K562 (cell line): ENCODE results near the gene CHRNA9. TPM values are rescaled to one million over a fixed set of nuclear protein-coding genes. Genes with fewer than 3 reads are reported as not detected.

Experiments used
- CBFB ChIP-seq: sonication (generic); formaldehyde crosslinking; IDR thresholded peaks from 2 replicates; pipeline ENCODE4 v1.4.0; 2020; ENCODE audit warnings: mild to moderate bottlenecking, missing genetic modification reagents
- CEBPB ChIP-seq: fragments of 450-650 bp; IDR thresholded peaks from 2 replicates; pipeline ENCODE4 v1.6.1; 2016; ENCODE audit warnings: missing genetic modification characterization, missing compliant biosample characterization
- CREM ChIP-seq: IDR thresholded peaks from 2 replicates; pipeline ENCODE4 v1.6.1; 2014; ENCODE audit warnings: antibody characterized with exemption, low read depth
- DNMT1 ChIP-seq: fragments of 450-650 bp; IDR thresholded peaks from 2 replicates; pipeline ENCODE4 v1.6.1; 2016; ENCODE audit warnings: antibody characterized with exemption, mild to moderate bottlenecking
- ELF4 ChIP-seq: fragments of 450-650 bp; formaldehyde crosslinking; IDR thresholded peaks from 2 replicates; pipeline ENCODE4 v1.4.0; 2022; ENCODE audit warnings: missing genetic modification characterization
- JUND ChIP-seq, 2 experiments: IDR thresholded peaks; 2 replicates in 1 of 2; 3 replicates in 1 of 2; pipeline ENCODE4 v1.6.1; 2011; ENCODE audit warnings: borderline replicate concordance in 2 of 2, low read depth in 2 of 2, low read length in 2 of 2, improper control_type of control experiment in 1 of 2, missing biosample characterization in 1 of 2, missing genetic modification characterization in 1 of 2, missing genetic modification reagents in 1 of 2
- MAZ ChIP-seq, 2 experiments: fragments of 450-650 bp in 1 of 2; sonication (generic) in 1 of 2; formaldehyde crosslinking; IDR thresholded peaks in 1 of 2; conservative IDR thresholded peaks in 1 of 2; 2 replicates each; pipeline versions ENCODE4 v1.4.0 to v1.5.0; 2020; ENCODE audit warnings: mild to moderate bottlenecking in 1 of 2, missing genetic modification reagents in 1 of 2
- PHB2 ChIP-seq: fragments of 450-650 bp; IDR thresholded peaks from 2 replicates; pipeline ENCODE4 v1.6.1; 2017; ENCODE audit warnings: low read depth
- SPI1 ChIP-seq: IDR thresholded peaks from 2 replicates; pipeline ENCODE4 v1.6.1; 2011; ENCODE audit warnings: low read depth, low read length, control low read depth, borderline replicate concordance
- ZEB2 ChIP-seq: fragments of 450-650 bp; IDR thresholded peaks from 2 replicates; pipeline ENCODE4 v1.6.1; 2016
- ZNF143 ChIP-seq: sonication (generic); formaldehyde crosslinking; IDR thresholded peaks from 2 replicates; pipeline ENCODE4 v1.9.0; 2022; ENCODE audit warnings: mild to moderate bottlenecking, missing genetic modification reagents
- ZNF239 ChIP-seq: fragments of 250-450 bp; sonication (Bioruptor Pico); IDR thresholded peaks from 2 replicates; pipeline ENCODE4 v1.4.0; 2020; ENCODE audit warnings: mild to moderate bottlenecking
- ZNF274 ChIP-seq: IDR thresholded peaks from 2 replicates; pipeline ENCODE4 v1.6.1; 2011; ENCODE audit warnings: low read depth, mild to moderate bottlenecking, low read length, moderate library complexity, borderline replicate concordance
- ZNF384 ChIP-seq: IDR thresholded peaks from 2 replicates; pipeline ENCODE4 v1.6.1; 2012; ENCODE audit warnings: low read depth, low read length, improper control_type of control experiment
- polyA plus RNA-seq, 8 experiments: library from polyadenylated mRNA; depleted of rRNA in 4 of 8; stranded (reverse) in 5 of 8; unstranded in 3 of 8; fragments of >200 nt; fragmentation: Nextera tagmentation in 2 of 8; fragmentation: Illumina TruSeq in 1 of 8; extraction: Ambion mirVana in 2 of 8; extraction: Trizol in 1 of 8; gene quantifications; 2 replicates each; pipeline versions ENCODE4 v1.2.1 to v1.2.3, GENCODE V29; 2011 to 2014; ENCODE audit warnings: inconsistent platforms in 1 of 8, missing spikeins in 1 of 8
- total RNA-seq, 7 experiments: library from RNA; depleted of rRNA in 6 of 7; stranded (reverse); fragments of >200 nt in 6 of 7; fragmentation: Illumina TruSeq in 2 of 7; extraction: Trizol in 2 of 7; gene quantifications; 2 replicates each; pipeline versions ENCODE4 v1.2.1 to v1.2.3, GENCODE V29; 2011 to 2021; ENCODE audit warnings: low replicate concordance in 1 of 7
- TF ChIP-seq, protein P1 (sequence below), 2 experiments: fragments of 450-650 bp in 1 of 2; sonication (generic) in 1 of 2; formaldehyde crosslinking in 1 of 2; IDR thresholded peaks; 2 replicates each; pipeline versions ENCODE4 v1.7.1 to v1.9.0; 2016 to 2022; ENCODE audit warnings: inconsistent platforms in 1 of 2, mild to moderate bottlenecking in 1 of 2, missing genetic modification reagents in 1 of 2
- TF ChIP-seq, protein P2 (sequence below), 3 experiments: fragments of 200-800 bp in 1 of 3; sonication (Bioruptor generic) in 1 of 3; sonication (generic) in 1 of 3; formaldehyde crosslinking in 1 of 3; IDR thresholded peaks; 2 replicates each; pipeline versions ENCODE4 v1.6.1 to v1.8.0; 2016 to 2022; ENCODE audit warnings: mild to moderate bottlenecking in 2 of 3, missing compliant biosample characterization in 2 of 3, missing genetic modification characterization in 2 of 3, missing genetic modification reagents in 1 of 3

The CHRNA9 gene
- total and polyA plus RNA-seq, 9 of the 15 experiments (the other 6 are each of a cell fraction or from before 2014, with no cell fraction given), result not detected

DNA sequence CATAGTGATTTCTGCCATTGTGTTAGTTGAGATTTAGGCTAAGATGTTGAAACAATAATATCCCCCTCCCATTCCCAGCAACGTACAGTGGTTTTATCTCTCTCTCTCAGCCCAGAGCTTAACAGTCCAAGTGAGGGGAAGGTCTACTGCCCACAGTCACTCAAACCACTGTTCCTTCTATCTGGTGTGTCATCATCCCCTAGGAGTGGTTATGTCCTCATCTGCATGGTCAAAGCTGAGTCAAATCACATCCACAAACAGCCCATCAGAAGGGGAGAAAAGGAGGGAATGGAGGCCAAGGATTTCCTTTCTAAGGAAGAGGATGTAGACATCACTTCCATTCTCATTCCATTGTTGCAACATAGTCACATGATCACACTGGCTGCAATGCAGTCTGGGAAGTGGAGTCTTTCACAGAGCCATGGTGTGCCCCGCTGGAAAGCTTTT, 42.8 kb upstream of the CHRNA9 start (continued):
- 0 out of 2 replicates have a peak, but pooled peaks have one; percentile 2 for TF ChIP-seq SPI1
- TF ChIP-seq ZNF274, result no peak
- TF ChIP-seq ZEB2, result peak; percentile 41; the same call in 1 of the 2 replicates
- TF ChIP-seq PHB2, result no peak
- peak; percentile 83 for TF ChIP-seq JUND (IDR thresholded peaks at IDR 0.05; ENCODE audit: borderline replicate concordance, low read depth, low read length)
- TF ChIP-seq JUND (tag; IDR thresholded peaks at IDR 0.05; ENCODE audit: borderline replicate concordance, low read depth, low read length), result peak; percentile 79; the same call in 2 of the 3 replicates
- TF ChIP-seq, protein P1, sequence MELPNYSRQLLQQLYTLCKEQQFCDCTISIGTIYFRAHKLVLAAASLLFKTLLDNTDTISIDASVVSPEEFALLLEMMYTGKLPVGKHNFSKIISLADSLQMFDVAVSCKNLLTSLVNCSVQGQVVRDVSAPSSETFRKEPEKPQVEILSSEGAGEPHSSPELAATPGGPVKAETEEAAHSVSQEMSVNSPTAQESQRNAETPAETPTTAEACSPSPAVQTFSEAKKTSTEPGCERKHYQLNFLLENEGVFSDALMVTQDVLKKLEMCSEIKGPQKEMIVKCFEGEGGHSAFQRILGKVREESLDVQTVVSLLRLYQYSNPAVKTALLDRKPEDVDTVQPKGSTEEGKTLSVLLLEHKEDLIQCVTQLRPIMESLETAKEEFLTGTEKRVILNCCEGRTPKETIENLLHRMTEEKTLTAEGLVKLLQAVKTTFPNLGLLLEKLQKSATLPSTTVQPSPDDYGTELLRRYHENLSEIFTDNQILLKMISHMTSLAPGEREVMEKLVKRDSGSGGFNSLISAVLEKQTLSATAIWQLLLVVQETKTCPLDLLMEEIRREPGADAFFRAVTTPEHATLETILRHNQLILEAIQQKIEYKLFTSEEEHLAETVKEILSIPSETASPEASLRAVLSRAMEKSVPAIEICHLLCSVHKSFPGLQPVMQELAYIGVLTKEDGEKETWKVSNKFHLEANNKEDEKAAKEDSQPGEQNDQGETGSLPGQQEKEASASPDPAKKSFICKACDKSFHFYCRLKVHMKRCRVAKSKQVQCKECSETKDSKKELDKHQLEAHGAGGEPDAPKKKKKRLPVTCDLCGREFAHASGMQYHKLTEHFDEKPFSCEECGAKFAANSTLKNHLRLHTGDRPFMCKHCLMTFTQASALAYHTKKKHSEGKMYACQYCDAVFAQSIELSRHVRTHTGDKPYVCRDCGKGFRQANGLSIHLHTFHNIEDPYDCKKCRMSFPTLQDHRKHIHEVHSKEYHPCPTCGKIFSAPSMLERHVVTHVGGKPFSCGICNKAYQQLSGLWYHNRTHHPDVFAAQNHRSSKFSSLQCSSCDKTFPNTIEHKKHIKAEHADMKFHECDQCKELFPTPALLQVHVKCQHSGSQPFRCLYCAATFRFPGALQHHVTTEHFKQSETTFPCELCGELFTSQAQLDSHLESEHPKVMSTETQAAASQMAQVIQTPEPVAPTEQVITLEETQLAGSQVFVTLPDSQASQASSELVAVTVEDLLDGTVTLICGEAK (IDR thresholded peaks at IDR 0.05), result peak; percentile 70
- TF ChIP-seq, protein P1 (CRISPR knock-in tag; IDR thresholded peaks at IDR 0.05), result no peak
- TF ChIP-seq, protein P2, sequence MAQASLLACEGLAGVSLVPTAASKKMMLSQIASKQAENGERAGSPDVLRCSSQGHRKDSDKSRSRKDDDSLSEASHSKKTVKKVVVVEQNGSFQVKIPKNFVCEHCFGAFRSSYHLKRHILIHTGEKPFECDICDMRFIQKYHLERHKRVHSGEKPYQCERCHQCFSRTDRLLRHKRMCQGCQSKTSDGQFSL (CRISPR knock-in tag; IDR thresholded peaks at IDR 0.05), result no peak
- TF ChIP-seq, protein P2 (tag; IDR thresholded peaks at IDR 0.05), result no peak
- TF ChIP-seq CBFB (CRISPR knock-in tag), result no peak
- peak; percentile 90 for TF ChIP-seq ZNF143 (CRISPR knock-in tag)
- peak; percentile 12; the same call in 1 of the 2 replicates for TF ChIP-seq ZNF239 (CRISPR knock-in tag)
- TF ChIP-seq CREM, result peak; percentile 67
- TF ChIP-seq CEBPB (tag), result peak; percentile 99
- TF ChIP-seq ELF4 (CRISPR knock-in tag), result peak; percentile 46; the same call in 1 of the 2 replicates
- 0 out of 4 replicates have a peak, but pooled peaks of 1 of the 2 experiments have one; percentile 56 for TF ChIP-seq MAZ (CRISPR knock-in tag; conservative IDR thresholded peaks at IDR 0.05 in 1 of 2, IDR thresholded peaks at IDR 0.05 in 1 of 2)
- no peak for TF ChIP-seq ZNF384
- no peak for TF ChIP-seq DNMT1
